ENCODE results near the gene FRMD3.

The FRMD3 gene

DNA sequence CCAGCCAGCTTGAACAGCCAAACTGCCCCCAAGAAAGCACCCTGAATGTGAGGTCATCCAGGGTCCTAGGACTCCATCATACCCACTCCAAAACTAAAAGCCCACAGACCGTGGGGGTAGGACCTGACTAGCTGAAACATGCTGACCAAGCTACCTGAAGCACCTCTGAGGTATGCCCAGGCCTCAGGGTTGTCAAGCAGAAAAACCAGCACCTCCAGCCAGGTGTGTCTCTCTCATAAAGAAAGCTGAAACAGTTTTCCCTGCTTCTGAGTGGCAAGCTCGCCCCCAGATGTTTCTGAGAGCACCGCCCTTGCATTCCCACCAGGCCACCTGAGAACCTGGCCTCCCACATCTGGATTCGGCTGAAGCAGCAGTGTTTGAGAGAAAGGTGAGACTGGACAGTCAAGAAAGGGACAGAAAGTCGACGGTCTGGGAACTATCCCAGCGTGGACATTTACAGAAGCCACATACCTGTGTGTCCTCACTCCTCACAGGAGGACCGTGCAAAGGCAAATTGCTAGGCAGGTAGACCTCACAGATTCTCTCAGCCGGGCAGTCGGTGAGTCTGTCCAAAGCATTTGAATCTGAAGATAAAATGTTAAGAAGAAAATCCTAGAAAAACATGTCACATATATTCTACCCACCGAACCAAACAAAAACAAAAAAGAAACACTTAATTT is 319.6 kb downstream of the FRMD3 start:
- DNase-seq = no peak

GRCh38 chr9:83209188-83209731 is 328.9 kb downstream of the FRMD3 start:
- DNase-seq = no peak

DNA sequence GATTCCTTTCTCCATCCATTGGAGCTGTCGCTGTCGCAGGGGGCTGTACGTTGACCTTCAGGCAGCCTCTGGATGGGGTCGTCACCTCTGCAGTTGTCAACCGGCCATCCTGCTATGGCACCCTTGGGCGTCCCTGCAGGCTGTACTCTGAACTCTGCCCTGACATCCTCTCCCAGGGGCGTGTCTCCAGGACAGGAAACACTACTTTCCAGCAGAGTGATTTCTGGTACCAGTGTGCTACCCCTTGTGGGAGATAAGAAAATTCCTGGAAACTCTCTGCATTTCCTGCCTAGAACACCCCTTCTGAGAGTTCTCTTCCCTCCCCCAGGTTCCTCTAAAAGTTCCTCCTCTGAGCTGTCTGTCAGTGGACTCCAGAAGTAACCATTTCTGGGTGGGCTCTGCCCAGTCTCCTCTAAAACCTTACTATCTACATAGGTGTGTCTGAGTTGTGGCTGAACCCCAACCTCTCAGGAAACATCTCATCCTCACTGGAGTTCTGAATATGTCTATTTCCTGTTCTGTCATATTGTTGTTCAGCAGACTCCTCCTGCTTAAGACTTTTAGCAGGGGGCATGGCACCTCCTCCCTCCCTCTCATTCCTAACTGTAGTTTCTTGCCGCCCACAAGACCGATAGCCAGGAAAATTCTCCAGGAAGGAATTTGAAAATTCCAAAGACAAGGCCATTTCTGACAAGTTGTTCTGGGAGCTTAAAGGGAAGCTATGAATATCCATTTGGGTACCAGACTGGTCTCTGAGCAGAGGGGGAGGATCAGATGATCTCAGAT is 329.9 kb downstream of the FRMD3 start:
- no peak for DNase-seq

DNA sequence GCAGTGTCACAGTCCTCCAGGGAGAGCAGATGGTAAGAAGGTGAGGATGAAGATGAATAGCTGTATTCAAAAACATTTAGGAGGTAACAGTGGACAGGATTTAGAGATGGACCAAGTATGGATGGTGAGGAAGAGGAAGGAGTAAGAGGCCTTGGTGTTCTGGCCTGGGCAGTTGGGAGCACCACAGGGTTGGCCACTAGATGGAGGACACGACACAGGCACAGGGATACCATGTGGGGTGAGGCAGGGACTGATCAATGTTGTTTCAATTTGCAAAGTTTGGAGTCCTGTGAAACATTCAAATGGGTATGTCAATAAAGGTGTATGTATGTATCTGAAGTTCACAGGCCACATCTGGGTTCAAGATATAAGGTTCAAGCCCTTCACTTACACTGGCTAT is 334.2 kb downstream of the FRMD3 start:
- no peak for DNase-seq

DNA sequence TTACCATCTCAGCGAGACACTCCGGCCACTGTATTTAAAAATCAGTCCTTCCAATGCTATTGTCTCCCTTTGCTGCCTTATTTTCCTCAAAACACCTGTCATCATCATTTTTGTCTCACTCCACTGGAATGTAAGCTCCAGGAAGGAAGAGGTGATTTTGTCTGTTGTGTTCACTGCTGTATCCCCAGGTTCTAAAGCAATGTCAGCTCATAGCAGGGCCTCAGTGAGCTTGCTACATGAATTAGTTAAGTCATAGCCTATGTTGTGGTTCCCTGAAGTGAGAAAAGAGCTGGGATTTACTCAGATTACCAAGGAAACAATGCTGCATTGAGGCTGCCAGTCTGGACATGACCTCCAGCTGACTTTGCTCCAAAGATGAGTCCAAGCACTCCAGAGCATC is 337.7 kb downstream of the FRMD3 start:
- no peak for DNase-seq

GRCh38 chr9:83199832-83200231 is 338.4 kb downstream of the FRMD3 start:
- no peak for DNase-seq

GRCh38 chr9:83199240-83199639 is 339.0 kb downstream of the FRMD3 start:
- DNase-seq = no peak

DNA sequence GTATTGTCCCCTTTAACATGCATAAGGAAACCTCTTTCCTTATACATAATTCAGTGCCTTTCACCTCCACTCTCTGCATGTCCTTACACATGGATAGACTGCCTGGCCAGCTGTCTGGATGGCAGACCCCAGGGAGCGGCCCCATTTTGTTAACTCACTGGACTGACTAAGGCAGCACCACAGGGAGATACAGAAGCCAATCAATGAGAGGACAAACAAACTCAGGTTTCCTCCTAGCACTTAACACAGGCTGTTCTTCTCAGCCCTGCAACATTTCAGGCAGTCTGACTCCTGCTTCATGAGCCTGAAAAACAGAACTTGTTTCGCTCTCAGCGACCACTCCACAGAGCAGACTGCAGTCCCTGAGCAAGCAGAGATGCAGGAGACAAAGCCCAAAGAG is 339.8 kb downstream of the FRMD3 start:
- DNase-seq = no peak

DNA sequence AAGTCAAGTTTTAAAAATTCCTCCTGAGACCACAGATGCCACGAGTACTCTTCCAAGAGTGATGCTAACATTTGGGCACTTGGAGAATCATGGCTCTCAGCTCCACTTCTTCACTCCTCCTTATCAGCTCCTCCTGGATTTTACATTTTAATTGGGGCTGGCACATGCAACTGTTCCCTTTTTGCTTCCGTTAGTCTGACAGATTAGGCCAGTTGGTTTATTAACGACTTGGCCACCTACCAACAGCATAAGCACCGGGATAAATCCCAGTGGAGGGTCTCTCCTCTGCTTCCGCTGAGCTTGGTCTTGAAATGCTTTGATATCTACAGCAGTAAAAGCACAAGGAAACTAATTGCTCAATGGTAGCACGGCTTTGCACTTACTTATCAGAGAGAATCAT is 340.6 kb downstream of the FRMD3 start:
- DNase-seq = no peak

GRCh38 chr9:83196946-83197345 is 341.3 kb downstream of the FRMD3 start:
- DNase-seq = no peak

Data from stimulated activated CD4-positive, alpha-beta T cell treated with anti-CD3 and anti-CD28 coated beads, Interleukin-4, amount 100 ng/mL, for 4 hours (primary cell).